A673 (cell line): ENCODE results near the gene DNAJB13. TPM values are rescaled to one million over a fixed set of nuclear protein-coding genes. Genes with fewer than 3 reads are reported as not detected.

Experiments
- BruUV-seq: library from RNA; stranded (reverse); fragments of 400-500 nt; replicated peaks from 2 replicates; lab custom pipeline; 2021; lab: Mats Ljungman, UMichigan
- CTCF ChIA-PET: fragments of 300-600 bp; sonication (Branson Sonifier 250); formaldehyde crosslinking; loops from one replicate; lab custom pipeline; 2022; ENCODE audit warnings: antibody characterized with exemption; lab: Charles Lee
- POLR2A ChIA-PET: fragments of 300-600 bp; sonication (Branson Sonifier 250); formaldehyde crosslinking; loops from one replicate; lab custom pipeline; 2022; ENCODE audit warnings: antibody characterized with exemption; ENCODE audit not compliant: low non-redundant PET; lab: Charles Lee
- DNase-seq: peaks from one replicate; pipeline ENCODE4 v3.0.0-alpha.2; 2015; ENCODE audit warnings: low spot score
- H3K27ac ChIP-seq: fragments of 200-600 bp; sonication (generic); 2 replicates; pipeline ENCODE4 v1.5.1; 2016; ENCODE audit warnings: mixed run types, low read depth, mild to moderate bottlenecking, mixed read lengths, antibody characterized with exemption, low read length; ENCODE audit not compliant: poor library complexity, severe bottlenecking
- H3K27me3 ChIP-seq: fragments of 200-600 bp; sonication (generic); replicated peaks from 2 replicates; pipeline ENCODE4 v1.6.1; 2017; ENCODE audit warnings: mixed run types, low read depth, mild to moderate bottlenecking, mixed read lengths, antibody characterized with exemption, low read length; ENCODE audit not compliant: insufficient read depth, poor library complexity
- H3K36me3 ChIP-seq: fragments of 200-600 bp; sonication (generic); 2 replicates; pipeline ENCODE4 v1.6.1; 2016; ENCODE audit warnings: mixed run types, mild to moderate bottlenecking, mixed read lengths, antibody characterized with exemption, low read length; ENCODE audit not compliant: insufficient read depth, poor library complexity, severe bottlenecking
- H3K4me1 ChIP-seq: fragments of 200-600 bp; sonication (generic); 2 replicates; pipeline ENCODE4 v1.6.1; 2017; ENCODE audit warnings: mixed run types, mild to moderate bottlenecking, mixed read lengths, antibody characterized with exemption, low read length; ENCODE audit not compliant: insufficient read depth, poor library complexity, severe bottlenecking
- H3K4me3 ChIP-seq: fragments of 200-600 bp; sonication (generic); 2 replicates; pipeline ENCODE4 v1.5.1; 2016; ENCODE audit warnings: low read depth, mixed run types, mild to moderate bottlenecking, mixed read lengths, low read length; ENCODE audit not compliant: poor library complexity, severe bottlenecking
- H3K9me3 ChIP-seq: fragments of 200-600 bp; sonication (generic); 2 replicates; pipeline ENCODE4 v1.6.1; 2016; ENCODE audit warnings: mixed run types, low read depth, mild to moderate bottlenecking, mixed read lengths, antibody characterized with exemption, low read length; ENCODE audit not compliant: poor library complexity, severe bottlenecking
- EZH2 ChIP-seq: fragments of 200-600 bp; sonication (generic); IDR thresholded peaks from 2 replicates; pipeline ENCODE4 v1.6.1; 2017; ENCODE audit warnings: borderline replicate concordance, low read depth, mild to moderate bottlenecking, mixed read lengths, antibody characterized with exemption, low read length; ENCODE audit not compliant: poor library complexity, severe bottlenecking
- intact Hi-C: fragments of 100-400 bp; cut with micrococcal nuclease; formaldehyde crosslinking; loops from one replicate; pipeline ENCODE4 v1.10.0; 2022; ENCODE audit not compliant: unreplicated experiment
- total RNA-seq: library from RNA; stranded (reverse); gene quantifications from 2 replicates; pipeline ENCODE4 v1.2.3, GENCODE V29; 2021
- TF ChIP-seq, protein P1 (sequence below): fragments of 300-800, 200-600 bp; sonication (generic); conservative IDR thresholded peaks from 2 replicates; pipeline ENCODE4 v1.5.1; 2017; ENCODE audit warnings: low read depth, mild to moderate bottlenecking, antibody characterized with exemption, low read length, moderate library complexity, mixed read lengths

The DNAJB13 gene
- total RNA-seq, 1 experiment from 2014 or later: 0.41 TPM

DNA sequence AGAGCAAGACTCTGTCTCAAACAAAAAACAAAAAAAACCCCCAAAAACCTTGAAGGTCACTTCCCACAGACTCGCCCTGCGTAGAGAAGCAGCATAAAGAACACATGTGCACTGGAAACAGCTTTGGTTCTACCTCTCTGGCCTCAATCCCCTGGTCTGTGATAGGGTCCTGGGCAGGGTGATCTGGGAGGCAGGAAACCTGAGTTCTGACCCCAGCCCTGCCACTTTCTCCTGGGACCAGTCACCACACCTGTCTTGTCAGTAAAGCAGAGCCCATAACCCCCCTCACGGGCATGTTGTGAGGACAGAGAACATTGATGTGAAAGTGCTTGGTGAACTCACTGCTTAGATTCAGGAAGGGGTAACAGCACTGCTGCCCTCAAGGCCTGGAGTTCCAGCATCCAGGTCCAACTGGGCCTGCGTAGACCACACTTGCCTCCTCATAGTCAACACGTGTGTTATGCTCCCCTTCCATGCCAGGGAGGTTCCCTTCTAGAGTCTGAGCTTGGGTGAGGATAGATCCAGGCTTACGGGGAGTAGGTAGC, 20.4 kb downstream of the DNAJB13 start:
- CTCF ChIA-PET: no interaction called here
- POLR2A ChIA-PET: no interaction called here
- Histone ChIP-seq H3K27ac (no peak overlapping the region), H3K27me3 (no peaks in the 10 kb centered on the region), H3K4me1 (no peaks in the 10 kb centered on the region), H3K4me3 (no peak overlapping the region), H3K36me3 (peaks cover 25% of the 10 kb centered on the region), H3K9me3 (no peaks in the 10 kb centered on the region)
- no peak for TF ChIP-seq EZH2
- TF ChIP-seq, protein P1, sequence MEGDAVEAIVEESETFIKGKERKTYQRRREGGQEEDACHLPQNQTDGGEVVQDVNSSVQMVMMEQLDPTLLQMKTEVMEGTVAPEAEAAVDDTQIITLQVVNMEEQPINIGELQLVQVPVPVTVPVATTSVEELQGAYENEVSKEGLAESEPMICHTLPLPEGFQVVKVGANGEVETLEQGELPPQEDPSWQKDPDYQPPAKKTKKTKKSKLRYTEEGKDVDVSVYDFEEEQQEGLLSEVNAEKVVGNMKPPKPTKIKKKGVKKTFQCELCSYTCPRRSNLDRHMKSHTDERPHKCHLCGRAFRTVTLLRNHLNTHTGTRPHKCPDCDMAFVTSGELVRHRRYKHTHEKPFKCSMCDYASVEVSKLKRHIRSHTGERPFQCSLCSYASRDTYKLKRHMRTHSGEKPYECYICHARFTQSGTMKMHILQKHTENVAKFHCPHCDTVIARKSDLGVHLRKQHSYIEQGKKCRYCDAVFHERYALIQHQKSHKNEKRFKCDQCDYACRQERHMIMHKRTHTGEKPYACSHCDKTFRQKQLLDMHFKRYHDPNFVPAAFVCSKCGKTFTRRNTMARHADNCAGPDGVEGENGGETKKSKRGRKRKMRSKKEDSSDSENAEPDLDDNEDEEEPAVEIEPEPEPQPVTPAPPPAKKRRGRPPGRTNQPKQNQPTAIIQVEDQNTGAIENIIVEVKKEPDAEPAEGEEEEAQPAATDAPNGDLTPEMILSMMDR: no peak
- no TSS peak for BruUV-seq
- intact Hi-C loops: loop anchor here (5.0 kb wide), 1 partner anchor 476 kb away; no protein-coding TSS in a partner anchor
- no peak for DNase-seq

DNA sequence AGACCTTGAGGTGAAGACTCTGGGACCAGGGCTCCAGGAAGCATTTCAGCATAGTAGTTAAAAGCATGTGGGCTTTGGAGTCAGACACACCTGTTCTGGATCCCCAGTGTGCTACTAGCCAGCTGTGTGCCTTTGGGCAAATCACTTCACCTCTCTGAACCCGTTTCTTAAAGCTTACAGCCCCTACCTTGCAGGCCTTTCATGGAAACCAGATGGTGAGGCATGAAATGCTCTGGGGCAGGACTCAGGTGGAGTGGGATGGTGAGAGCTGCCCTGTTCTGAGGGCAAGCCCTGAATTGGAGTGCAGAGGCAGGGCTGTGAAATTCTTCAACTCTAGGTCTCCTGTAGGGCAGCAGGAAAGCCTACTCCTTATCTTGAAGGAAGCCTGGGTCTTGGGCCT, 21.4 kb downstream of the DNAJB13 start:
- DNase-seq: no peak
- CTCF ChIA-PET: interaction anchor here (0.5 to 1.2 kb wide), 2 partner anchors 8 to 73 kb away, joined by 3 to 4 read pairs; no protein-coding TSS in a partner anchor
- no TSS peak for BruUV-seq

DNA sequence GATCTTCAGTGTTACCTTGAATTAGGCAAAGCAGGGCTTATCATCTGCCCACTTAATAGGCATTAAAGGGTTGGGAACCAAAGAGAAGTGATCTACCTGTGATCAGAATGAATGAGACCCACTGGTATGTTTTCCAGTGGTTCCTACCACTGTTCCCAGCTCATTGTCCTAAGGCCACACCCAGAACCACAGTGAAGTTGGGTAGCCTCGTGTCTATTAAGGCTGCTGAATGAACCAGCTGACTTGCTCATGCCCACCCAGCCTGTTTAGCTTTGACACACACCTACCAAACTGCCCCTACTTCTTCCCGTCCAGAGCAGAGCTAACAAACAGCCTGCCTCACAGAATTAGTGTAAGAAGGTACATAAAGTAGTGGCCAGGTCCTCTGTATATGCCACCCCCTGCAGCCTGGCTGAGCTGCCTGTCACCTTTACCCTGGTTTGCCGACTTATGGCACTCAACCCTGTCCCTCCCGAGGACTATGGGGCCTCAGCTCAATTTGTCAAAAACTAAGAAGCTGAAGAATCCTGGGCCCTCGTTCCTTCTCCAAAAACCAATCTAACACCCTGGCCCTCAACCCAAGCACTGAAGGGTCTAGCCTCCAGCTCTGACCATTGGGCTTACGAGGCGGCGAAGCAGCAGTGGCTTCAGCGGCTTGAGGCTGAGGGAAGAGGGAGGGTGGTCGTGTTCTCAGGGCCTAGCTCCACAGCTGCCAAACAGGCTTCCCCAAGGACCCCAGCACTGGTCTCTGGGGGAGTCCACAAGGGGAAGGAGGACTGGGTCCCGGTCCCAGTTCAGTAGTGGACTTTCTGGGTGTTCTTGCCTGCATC, 22.0 kb downstream of the DNAJB13 start:
- BruUV-seq: no TSS peak
- Histone ChIP-seq H3K4me3 (no peak overlapping the region), H3K27ac (no peak overlapping the region), H3K4me1 (no peaks in the 10 kb centered on the region), H3K36me3 (peaks cover 41% of the 10 kb centered on the region), H3K27me3 (no peaks in the 10 kb centered on the region), H3K9me3 (no peaks in the 10 kb centered on the region)
- POLR2A ChIA-PET: no interaction called here
- intact Hi-C loops: loop anchor here (5.0 kb wide), 1 partner anchor 474 kb away; no protein-coding TSS in a partner anchor
- CTCF ChIA-PET: interaction anchor here (0.5 to 1.2 kb wide), 2 partner anchors 8 to 73 kb away, joined by 3 to 4 read pairs; no protein-coding TSS in a partner anchor
- TF ChIP-seq, protein P1: no peak
- TF ChIP-seq EZH2: no peak
- DNase-seq: no peak

More for the DNA sequence above, 21.4 kb downstream of the DNAJB13 start:
- Histone ChIP-seq H3K27ac (no peak overlapping the region), H3K36me3 (peaks cover 34% of the 10 kb centered on the region), H3K4me1 (no peaks in the 10 kb centered on the region), H3K27me3 (no peaks in the 10 kb centered on the region), H3K4me3 (no peak overlapping the region), H3K9me3 (no peaks in the 10 kb centered on the region)
- intact Hi-C loops: loop anchor here (5.0 kb wide), 1 partner anchor 475 kb away; no protein-coding TSS in a partner anchor
- TF ChIP-seq, protein P1: no peak
- no peak for TF ChIP-seq EZH2
- POLR2A ChIA-PET: interaction anchor here (0.7 kb wide), 1 partner anchor 525 kb away, joined by 3 read pairs; no protein-coding TSS in a partner anchor
